GM19043 (cell line): ENCODE data around the gene SLC8A2.

ENCODE experiments used
- ATAC-seq: cut with Tn5 transposase; IDR thresholded peaks from one replicate; pipeline ENCODE4 v1.9.1; 2021; ENCODE audit warnings: low read depth; ENCODE audit not compliant: unreplicated experiment

The SLC8A2 gene

DNA sequence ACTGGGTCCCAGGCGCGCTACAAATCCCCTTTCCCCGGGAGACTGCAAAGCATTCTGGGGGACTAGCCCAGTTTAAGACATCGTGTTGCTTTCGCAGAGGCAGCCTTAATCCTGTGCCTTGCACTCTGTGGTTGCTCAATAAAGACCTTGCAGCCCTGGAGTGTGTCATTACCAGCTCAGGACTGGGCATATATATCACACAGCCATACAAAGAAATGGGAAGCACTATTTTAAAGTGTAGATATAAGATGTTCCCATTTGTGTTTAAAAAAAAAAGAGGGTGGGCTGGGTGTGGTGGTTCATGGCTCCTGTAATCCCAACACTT lies 32.1 kb upstream of the SLC8A2 start:
- no peak for ATAC-seq

- ATAC-seq, result no peak
These were observed 31.6 kb upstream of the SLC8A2 start for GRCh38 chr19:47503130-47503825.

GRCh38 chr19:47499863-47500830 lies 28.5 kb upstream of the SLC8A2 start:
- no peak for ATAC-seq

DNA sequence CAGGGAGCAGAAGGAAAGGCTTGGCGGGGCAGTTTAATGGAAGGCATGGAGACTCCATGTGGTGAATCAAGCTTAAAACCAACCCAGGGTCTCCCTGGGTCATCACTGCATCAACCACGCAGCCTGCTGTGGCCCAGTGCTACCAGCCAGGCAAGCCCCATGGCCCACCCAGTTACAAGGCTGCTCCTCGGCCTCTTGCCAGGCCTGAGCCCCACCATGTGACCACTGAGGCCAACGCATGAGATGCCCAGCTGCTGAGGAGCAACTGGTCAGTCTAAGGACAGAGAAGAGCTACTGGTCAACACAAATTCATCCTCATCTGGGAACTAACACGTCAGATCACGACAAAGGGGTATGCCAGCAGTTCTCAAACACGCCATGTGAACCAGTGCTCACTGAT lies 27.7 kb upstream of the SLC8A2 start:
- ATAC-seq, result no peak

GRCh38 chr19:47498561-47498960 lies 26.9 kb upstream of the SLC8A2 start:
- ATAC-seq, result no peak

DNA sequence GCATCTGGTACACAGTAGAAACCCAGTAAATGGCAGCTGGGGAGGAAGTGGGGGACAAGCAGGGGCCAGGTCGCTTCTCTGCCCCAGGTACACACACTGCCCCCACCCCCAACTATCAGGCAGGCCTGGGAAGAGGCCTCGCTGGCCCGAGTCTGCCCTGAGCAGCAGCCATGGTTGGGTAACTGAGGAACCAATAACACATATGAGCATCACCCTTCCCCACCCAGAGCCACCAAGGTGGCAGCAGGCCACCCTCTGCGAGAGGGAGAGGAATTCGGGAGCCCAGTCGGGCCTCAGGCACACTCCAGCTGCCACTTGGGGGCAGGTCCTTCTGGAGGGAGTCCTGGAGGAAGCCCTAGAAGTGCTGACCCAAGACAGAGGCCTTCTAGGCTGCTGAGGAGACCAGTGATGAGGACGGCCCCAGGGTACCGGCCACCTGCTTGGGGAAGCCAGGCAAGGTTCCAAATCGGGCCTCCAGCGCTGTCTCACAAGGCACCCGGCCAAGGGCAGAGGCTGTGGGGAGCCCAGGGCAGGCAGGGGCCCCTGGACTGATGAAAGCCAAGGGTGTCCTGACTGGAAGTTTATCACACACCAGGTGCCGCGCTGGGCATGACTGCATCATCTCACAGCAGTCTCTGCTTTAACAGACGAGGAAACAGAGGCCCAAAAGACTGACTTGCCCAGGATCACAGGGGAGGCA lies 26.3 kb upstream of the SLC8A2 start:
- no peak for ATAC-seq

- ATAC-seq, result no peak
These were observed 25.5 kb upstream of the SLC8A2 start for GRCh38 chr19:47497050-47497766.

- ATAC-seq, result no peak
These were observed 24.0 kb upstream of the SLC8A2 start for GRCh38 chr19:47495478-47496372.

- no peak for ATAC-seq
These were observed 23.0 kb upstream of the SLC8A2 start for GRCh38 chr19:47494729-47495128.

- ATAC-seq, result no peak
These were observed 22.5 kb upstream of the SLC8A2 start for GRCh38 chr19:47494211-47494547.

DNA sequence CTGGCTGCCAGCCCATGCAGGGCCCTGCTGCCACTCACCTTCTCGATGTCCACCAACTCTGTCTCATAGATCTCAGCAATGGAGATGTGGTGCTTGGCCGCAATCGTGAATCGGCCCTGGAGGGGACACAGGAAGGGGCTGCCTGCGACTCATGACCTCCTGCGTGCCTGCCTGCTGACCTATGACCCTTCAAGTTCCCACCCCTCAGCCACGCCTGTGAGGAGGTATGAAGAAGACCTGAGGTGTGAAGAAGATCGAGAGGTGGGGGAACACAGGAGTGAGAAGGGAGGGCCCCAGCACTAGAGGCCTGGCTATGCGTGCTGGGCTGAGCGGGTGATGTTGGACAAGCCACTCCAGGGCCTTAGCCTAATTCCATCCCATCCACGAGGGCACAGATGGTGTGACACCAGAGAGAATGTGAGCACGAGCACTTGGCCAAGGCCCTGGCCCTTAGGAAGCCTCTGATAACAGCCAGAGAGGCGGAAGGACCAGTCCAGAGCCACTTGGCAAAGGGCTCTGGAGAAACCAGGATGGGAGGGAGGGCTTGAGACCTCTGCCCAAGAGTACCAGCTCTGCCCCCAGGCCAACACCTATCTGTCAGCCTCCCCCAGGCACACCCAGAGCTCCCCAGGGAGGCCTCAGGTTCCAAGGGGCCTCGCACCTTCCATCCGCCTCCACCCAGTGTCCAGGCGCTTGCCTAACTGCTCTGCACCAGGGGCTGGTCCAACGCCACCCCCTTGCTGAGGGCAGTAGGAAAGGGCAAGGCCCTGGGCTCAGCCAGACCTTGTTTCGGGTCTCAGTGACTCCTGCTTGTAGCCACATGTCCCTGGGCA lies 21.9 kb upstream of the SLC8A2 start:
- no peak for ATAC-seq

- ATAC-seq, result no peak
These were observed 21.1 kb upstream of the SLC8A2 start for GRCh38 chr19:47492571-47493377.

GRCh38 chr19:47492137-47492533 lies 20.4 kb upstream of the SLC8A2 start:
- ATAC-seq, result no peak

GRCh38 chr19:47491358-47492136 lies 19.9 kb upstream of the SLC8A2 start:
- ATAC-seq, result no peak

DNA sequence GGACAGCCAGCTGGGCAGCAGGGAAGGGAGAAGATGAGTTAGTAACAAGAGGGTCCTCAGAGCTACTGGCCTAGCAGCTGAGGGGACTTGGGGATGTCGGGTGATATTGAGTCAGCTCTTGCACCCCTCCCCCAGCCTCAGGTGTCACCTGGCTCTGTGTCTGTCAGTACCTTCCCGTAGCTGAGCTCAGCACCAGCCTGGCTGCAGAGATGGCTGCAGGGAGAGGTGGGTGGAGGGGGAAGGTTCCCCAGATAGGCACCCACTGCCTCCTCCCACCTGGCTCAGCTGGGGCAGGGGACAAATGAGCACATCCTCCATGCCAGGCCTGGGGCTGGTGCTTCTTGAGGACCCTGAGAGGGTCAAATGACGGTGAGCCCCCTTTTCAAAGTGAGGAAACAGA lies 19.2 kb upstream of the SLC8A2 start:
- no peak for ATAC-seq

- no peak for ATAC-seq
These were observed 18.3 kb upstream of the SLC8A2 start for GRCh38 chr19:47490031-47490430.
